Right lobe of liver (tissue), 6 donors: ENCODE measurements around the gene DDIT4L. TPM values are rescaled to one million over a fixed set of nuclear protein-coding genes. Genes with fewer than 3 reads are reported as not detected.

Experiments used
- ATAC-seq, 4 donors: fragments of 200-7000 bp; cut with Tn5 transposase; one replicate each; pipeline ENCODE4 v1.9.1; 2020; ENCODE audit warnings: mild to moderate bottlenecking in 4 of 4, moderate library complexity in 4 of 4
- DNase-seq, 3 donors: peaks; one replicate each; pipeline ENCODE4 v3.0.0-alpha.2; 2020
- H3K27ac ChIP-seq, 3 donors: fragments of 200-600 bp; one replicate each; pipeline ENCODE4 v1.8.0; 2022
- H3K27me3 ChIP-seq, 2 donors: fragments of 200-600 bp; one replicate each; pipeline ENCODE4 v1.8.0; 2022
- H3K36me3 ChIP-seq, 4 donors: fragments of 200-600 bp; sonication (generic) in 1 of 4; one replicate each; pipeline versions ENCODE4 v1.5.1 to v1.8.0; 2017 to 2022; ENCODE audit warnings: control low read depth in 1 of 4
- H3K4me1 ChIP-seq, 4 donors: fragments of 200-600 bp; sonication (generic) in 1 of 4; one replicate each; pipeline versions ENCODE4 v1.5.1 to v1.8.0; 2017 to 2022; ENCODE audit warnings: control low read depth in 1 of 4
- H3K4me3 ChIP-seq, 3 donors: fragments of 200-600 bp; one replicate each; pipeline ENCODE4 v1.8.0; 2022
- H3K9me3 ChIP-seq, 4 donors: fragments of 200-600 bp; sonication (generic) in 1 of 4; one replicate each; pipeline versions ENCODE4 v1.5.1 to v1.8.0; 2017 to 2022; ENCODE audit warnings: control low read depth in 1 of 4
- CTCF ChIP-seq, 4 donors: fragments of 200-600 bp in 3 of 4; fragments of 450-650 bp in 1 of 4; IDR thresholded peaks; one replicate each; pipeline versions ENCODE4 v1.5.1 to v1.8.0; 2016 to 2022; ENCODE audit warnings: antibody characterized with exemption in 4 of 4, mild to moderate bottlenecking in 2 of 4
- POLR2A ChIP-seq: fragments of 450-650 bp; IDR thresholded peaks from one replicate; pipeline ENCODE4 v1.6.1; 2017; ENCODE audit warnings: antibody characterized with exemption, mild to moderate bottlenecking
- WGBS: methylation state at CpG from one replicate; pipeline ENCODE4 v1.1.6; 2018; ENCODE audit warnings: low coverage, low lambda C conversion rate; ENCODE audit not compliant: insufficient coverage; ENCODE audit errors: missing lambda C conversion rate; 5-methylcytosine and 5-hydroxymethylcytosine counted together
- intact Hi-C, 2 donors: fragments of 100-400 bp; cut with DNase I; formaldehyde crosslinking; loops; one replicate each; pipeline versions ENCODE4 v1.11.2 to v1.14.1; 2022
- total RNA-seq, 6 experiments: library from RNA; depleted of rRNA in 2 of 6; stranded (reverse); fragments of >200 nt in 2 of 6; fragmentation: NEBNext Ultra II Directional in 3 of 6; extraction: Animal tissue kit (Norgen Biotek cat#: 25700) in 3 of 6; gene quantifications; one replicate each; pipeline versions ENCODE4 v1.1.0 to v1.2.4, GENCODE V29; 2016 to 2023
- donor health status: DM: no; HTN: yes; CAD: no.
- donor health status: DM: no; HTN: no; CAD: no.
- donor health status: DM: no; HTN: no; CAD: no.
- donor health status: DM: no; HTN: yes; CAD: no.
- donor health status: DM: no; HTN: yes; CAD: no.

Gene DDIT4L
- total RNA-seq, 6 experiments from 2014 or later: 0.07 to 0.46 (median 0.22) TPM

- no peaks in the 10 kb centered on the region for H3K36me3 ChIP-seq
- no peak for DNase-seq
- H3K27ac ChIP-seq: no peak overlapping the region
- H3K4me3 ChIP-seq: no peak overlapping the region
- no peak for TF ChIP-seq CTCF (IDR thresholded peaks at IDR 0.05)
- TF ChIP-seq POLR2A: no peak
- no peaks in the 10 kb centered on the region for H3K4me1 ChIP-seq
- no peaks in the 10 kb centered on the region for H3K9me3 ChIP-seq
- H3K27me3 ChIP-seq: no peaks in the 10 kb centered on the region
- ATAC-seq: no peak
- intact Hi-C loops: no loop called here
Observed at GRCh38 chr4:100177126-100177525, 13.1 kb downstream of the DDIT4L start.

GRCh38 chr4:100175858-100176257 is 14.4 kb downstream of the DDIT4L start:
- H3K27me3 ChIP-seq: no peaks in the 10 kb centered on the region
- ATAC-seq (no peak), DNase-seq (no peak)
- no peak overlapping the region for H3K4me3 ChIP-seq
- no peaks in the 10 kb centered on the region for H3K4me1 ChIP-seq
- no peaks in the 10 kb centered on the region for H3K9me3 ChIP-seq
- TF ChIP-seq CTCF (IDR thresholded peaks at IDR 0.05) (no peak), POLR2A (no peak)
- no peaks in the 10 kb centered on the region for H3K36me3 ChIP-seq
- intact Hi-C loops: no loop called here
- WGBS: 76% methylated on average over 2 of the region's 2 CpGs
- H3K27ac ChIP-seq: no peak overlapping the region

GRCh38 chr4:100174985-100175383 is 15.3 kb downstream of the DDIT4L start:
- no peak for DNase-seq

GRCh38 chr4:100170986-100171385 is 19.3 kb downstream of the DDIT4L start:
- Histone ChIP-seq H3K36me3 (no peaks in the 10 kb centered on the region), H3K4me1 (no peaks in the 10 kb centered on the region), H3K27ac (no peak overlapping the region), H3K27me3 (no peaks in the 10 kb centered on the region), H3K9me3 (no peaks in the 10 kb centered on the region), H3K4me3 (no peak overlapping the region)
- ATAC-seq (no peak), DNase-seq (no peak)
- intact Hi-C loops: no loop called here
- TF ChIP-seq POLR2A (no peak), CTCF (IDR thresholded peaks at IDR 0.05) (no peak)
- WGBS: 34% methylated on average over 3 of the region's 3 CpGs

More at GRCh38 chr4:100174985-100175383, 15.3 kb downstream of the DDIT4L start:
- no peaks in the 10 kb centered on the region for H3K9me3 ChIP-seq
- no peaks in the 10 kb centered on the region for H3K27me3 ChIP-seq
- no CpG with 5 or more reads among the region's 3 CpGs for WGBS
- TF ChIP-seq CTCF (IDR thresholded peaks at IDR 0.05) (no peak), POLR2A (no peak)
- ATAC-seq: no peak
- H3K36me3 ChIP-seq: no peaks in the 10 kb centered on the region
- no peak overlapping the region for H3K27ac ChIP-seq
- H3K4me1 ChIP-seq: no peaks in the 10 kb centered on the region
- H3K4me3 ChIP-seq: no peak overlapping the region
- intact Hi-C loops: no loop called here
